ENCODE measurements around the gene APOBEC3H.
"Not testable (repeated sequence)": the region's sequence is repeated elsewhere in the genome, so short reads cannot be mapped to it uniquely, and the experiment has no call there.

Gene APOBEC3H

DNA sequence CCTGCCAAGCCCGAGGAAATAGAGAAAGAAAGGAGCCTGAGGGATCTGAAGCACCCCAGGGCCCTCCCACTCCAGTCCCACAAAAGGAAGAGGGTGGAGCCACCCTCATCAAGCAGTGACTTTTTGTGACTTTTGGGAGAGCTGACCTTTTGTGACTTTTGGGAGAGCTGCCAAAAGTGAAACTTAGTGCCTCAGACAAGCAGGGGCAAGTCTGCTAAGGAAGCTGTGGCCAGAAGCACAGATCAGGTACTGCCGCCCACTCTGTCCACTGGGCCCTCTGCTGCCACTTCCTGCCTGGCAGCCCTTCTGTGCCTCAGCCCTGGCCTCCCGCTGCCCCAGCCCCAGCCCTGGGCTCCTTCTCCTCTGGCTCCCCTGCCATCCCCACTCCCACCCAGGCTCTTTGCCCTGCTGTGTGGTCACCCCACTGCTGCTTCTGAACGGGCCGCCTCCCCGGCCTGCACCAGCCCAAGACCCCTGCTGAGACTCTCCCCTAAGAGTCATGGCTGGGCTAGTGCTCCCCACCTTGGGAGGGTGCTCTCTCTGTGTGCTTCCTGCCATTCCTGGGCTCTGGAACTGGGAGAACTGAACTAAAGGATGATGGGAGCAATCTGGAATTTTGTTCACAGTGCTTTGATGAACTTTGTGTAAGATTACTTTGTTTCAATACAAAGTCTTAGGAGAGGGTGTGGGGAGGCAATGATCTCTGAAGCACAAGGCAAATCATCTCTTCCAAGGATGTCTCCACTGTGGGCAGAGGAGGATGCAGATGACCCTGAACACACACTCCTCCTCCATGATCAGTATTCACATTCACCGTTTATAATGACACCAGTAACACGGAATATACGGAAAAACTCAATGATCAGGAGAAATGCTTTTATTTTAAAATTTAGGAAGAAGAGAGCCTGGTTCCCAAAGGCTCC, at the start of gene APOBEC3H:
Gene APOBEC3H (plus strand): TSS at position 147 of the 923 bp plus-strand sequence. CDS start 3,035 bp downstream, outside the sequence.
- no peak for FAIRE-seq

GRCh38 chr22:39049486-39049885, 47.6 kb upstream of the APOBEC3H start:
- FAIRE-seq = not testable (repeated sequence)

DNA sequence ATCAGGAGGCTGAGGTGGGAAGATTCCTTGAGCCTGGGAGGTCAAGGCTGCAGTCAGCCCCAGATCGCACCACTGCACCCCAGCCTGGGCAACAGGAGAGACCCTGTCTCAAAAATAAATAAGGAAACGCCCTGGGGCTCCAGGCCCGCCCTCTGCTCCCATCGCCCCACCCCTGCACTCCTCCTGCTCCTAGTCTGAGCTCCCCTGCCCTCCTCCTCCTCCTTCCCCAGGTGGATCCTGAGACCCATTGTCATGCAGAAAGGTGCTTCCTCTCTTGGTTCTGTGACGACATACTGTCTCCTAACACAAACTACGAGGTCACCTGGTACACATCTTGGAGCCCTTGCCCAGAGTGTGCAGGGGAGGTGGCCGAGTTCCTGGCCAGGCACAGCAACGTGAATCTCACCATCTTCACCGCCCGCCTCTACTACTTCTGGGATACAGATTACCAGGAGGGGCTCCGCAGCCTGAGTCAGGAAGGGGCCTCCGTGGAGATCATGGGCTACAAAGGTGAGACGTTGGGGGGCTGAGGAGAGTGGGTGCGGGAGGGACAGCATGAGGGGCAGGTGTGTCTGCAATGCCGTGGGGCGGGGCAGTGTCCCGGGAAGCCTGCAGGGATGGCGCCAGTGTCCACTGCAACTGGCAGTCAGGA, 45.1 kb upstream of the APOBEC3H start:
- FAIRE-seq = not testable (repeated sequence)

DNA sequence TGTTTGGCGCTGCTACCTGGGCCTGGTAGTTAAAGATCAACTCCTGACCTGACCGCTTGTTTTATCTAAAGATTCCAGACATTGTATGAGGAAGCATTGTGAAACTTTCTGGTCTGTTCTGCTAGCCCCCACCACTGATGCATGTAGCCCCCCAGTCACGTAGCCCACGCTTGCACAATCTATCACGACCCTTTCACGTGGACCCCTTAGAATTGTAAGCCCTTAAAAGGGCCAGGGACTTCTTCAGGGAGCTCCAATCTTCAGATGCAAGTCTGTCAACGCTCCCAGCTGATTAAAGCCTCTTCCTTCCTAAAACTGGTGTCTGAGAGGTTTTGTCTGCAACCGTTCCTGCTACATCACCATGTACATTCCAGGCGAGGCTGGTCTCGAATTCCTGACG, 41.4 kb upstream of the APOBEC3H start:
- FAIRE-seq = no peak

- not testable (repeated sequence) for FAIRE-seq
Measured at GRCh38 chr22:39061290-39061689, 35.8 kb upstream of the APOBEC3H start.

DNA sequence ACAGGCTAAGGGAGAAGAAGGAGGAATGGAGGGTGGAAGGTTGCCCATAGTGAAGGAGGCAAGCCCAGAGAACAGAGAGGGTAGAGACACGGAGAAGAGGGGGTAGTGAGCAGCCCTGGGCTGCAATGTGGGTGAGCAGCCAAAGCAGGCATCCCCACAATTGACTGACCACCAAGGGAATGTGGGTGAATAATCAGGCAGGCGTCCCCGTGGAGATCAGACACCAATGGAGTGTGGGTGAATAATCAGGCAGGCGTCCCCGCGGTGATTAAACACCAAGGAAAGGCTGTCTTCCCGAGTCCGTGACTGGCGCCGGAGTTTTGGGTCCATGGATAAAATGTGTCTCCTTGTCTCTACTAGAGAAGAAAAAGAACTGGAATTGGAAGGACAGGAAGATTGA, 35.1 kb upstream of the APOBEC3H start:
- not testable (repeated sequence) for FAIRE-seq

DNA sequence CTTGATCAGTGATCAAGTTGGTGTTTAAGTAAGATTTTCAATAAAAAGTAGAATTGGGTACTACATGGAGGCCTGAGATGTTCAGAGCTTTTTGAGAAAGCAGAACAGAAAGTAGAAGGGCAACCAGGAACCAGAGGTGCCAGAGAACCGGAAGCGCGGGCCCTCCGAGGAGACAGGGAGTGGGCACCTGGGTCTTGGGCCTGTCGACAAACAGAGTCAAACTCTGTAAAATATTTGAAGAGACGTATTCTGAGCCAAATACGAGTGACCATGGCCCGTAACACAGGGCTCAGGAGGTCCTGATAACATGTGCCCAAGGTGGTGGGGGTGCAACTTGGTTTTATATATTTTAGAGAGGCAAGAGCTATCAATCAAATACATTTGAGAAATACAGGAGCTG, 33.1 kb upstream of the APOBEC3H start:
- FAIRE-seq = not testable (repeated sequence)

- FAIRE-seq = not testable (repeated sequence)
Measured at GRCh38 chr22:39066442-39067276, 30.4 kb upstream of the APOBEC3H start.

- no peak for FAIRE-seq
Measured at GRCh38 chr22:39068033-39068785, 28.8 kb upstream of the APOBEC3H start.

- FAIRE-seq = no peak
Measured at GRCh38 chr22:39070186-39070585, 26.9 kb upstream of the APOBEC3H start.

DNA sequence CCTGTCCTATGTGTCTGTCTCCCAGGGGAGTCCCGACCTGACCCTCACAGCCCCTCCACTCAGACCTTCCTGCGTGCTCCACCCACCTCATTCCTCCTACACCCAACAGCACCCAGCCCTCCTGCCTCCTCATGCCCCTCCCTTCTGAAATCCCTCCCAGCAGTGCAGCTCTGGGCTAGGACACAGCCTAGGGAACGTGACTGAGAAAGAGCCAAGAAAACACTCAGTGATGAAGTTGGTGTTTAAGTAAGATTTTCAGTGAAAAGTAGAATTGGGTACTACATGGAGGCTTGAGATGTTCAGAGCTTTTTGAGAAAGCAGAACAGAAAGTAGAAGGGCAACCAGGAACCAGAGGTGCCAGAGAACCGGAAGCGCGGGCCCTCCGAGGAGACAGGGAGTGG, 24.5 kb upstream of the APOBEC3H start:
- FAIRE-seq = not testable (repeated sequence)

DNA sequence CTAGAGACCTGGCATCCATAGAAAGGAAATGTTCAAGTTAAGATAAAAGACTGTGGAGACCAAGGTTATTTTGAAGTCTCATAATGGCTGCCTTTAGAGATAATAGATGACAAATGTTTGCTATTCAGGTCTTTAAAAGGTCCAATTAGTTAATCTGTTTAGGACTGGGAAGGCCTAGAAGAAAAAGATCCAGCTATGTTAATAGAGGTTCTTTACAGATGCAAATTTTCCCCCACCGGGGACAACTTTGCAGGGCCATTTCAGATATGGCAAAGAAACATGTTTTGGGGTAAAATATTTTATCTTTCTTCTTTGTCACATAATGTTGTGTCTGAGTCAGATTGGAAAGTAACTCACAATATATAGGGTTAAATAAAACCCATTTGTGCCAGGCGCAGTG, 23.1 kb upstream of the APOBEC3H start:
- no peak for FAIRE-seq

DNA sequence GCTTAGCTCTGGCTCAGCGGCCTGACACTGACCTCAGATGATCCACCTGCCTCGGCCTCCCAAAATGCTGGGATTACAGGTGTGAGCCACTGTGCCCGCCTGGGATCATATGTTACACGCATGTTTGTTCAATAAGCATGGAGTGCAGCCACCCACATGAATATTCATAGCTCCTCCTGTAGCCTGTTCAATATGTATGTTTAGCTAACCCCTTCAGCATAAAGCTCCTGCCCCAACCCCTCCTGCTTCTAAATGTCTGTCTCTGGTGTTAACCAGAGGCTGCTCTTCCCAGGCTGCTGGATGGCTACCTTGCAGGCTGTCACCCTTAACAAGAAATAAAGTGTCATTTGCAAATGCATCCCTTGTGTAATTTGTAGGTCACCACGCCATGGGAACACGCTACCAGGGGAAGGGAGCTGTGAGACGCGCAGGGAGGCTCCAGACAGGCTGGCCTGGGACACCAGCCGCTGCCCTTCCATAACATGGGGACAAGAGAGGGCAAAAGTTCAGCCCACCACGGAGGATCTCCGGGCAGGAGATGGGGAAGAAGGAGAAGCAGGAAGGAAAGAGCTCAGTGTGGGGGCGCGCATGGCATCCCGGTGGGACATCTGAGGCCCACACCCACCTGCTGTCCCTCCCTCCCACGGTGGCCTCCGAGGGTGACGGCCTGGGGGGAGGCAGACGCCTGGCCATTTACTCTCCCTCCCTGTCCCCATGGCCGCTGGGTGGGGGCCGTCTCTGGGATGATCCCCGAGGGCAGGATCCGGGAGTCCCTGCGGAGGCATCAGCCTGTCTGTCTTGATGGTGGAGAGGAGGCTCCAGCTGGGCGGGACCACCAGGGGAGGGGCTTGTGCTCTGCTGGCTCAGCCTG, 20.7 kb upstream of the APOBEC3H start:
- FAIRE-seq = not testable (repeated sequence)

DNA sequence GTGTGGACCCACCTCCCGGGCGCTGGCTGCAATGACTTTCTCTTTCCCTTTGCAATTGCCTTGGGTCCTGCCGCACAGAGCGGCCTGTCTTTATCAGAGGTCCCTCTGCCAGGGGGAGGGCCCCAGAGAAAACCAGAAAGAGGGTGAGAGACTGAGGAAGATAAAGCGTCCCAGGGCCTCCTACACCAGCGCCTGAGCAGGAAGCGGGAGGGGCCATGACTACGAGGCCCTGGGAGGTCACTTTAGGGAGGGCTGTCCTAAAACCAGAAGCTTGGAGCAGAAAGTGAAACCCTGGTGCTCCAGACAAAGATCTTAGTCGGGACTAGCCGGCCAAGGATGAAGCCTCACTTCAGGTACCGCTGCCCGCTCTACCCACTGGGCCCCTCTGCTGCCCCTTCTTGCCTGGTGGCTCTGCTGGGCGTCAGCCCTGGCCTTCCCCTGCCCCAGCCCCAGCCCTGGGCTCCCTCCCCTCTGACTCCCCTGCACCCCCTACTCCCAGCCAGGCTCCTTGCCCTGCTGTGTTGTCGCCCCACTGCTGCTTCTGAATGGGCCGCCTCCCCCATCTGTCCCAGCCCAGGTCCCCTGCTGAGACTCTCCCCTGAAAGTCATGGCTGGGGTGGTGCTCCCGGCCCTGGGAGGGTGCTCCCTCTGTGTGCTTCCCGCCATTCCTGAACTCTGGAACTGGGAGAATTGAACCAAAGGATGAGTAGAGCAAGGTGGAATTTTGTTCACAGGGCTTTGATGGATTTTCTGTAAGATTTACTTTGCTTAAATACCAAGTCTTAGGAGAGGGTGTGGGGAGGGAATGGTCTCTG, 19.8 kb upstream of the APOBEC3H start, which contains the start of gene APOBEC3G:
Gene APOBEC3G (plus strand): TSS at position 250 of the 815 bp plus-strand sequence. CDS start 87 bp downstream, at position 337.
- FAIRE-seq = not testable (repeated sequence)

- FAIRE-seq = not testable (repeated sequence)
Measured at GRCh38 chr22:39077912-39078311, 19.1 kb upstream of the APOBEC3H start.

DNA sequence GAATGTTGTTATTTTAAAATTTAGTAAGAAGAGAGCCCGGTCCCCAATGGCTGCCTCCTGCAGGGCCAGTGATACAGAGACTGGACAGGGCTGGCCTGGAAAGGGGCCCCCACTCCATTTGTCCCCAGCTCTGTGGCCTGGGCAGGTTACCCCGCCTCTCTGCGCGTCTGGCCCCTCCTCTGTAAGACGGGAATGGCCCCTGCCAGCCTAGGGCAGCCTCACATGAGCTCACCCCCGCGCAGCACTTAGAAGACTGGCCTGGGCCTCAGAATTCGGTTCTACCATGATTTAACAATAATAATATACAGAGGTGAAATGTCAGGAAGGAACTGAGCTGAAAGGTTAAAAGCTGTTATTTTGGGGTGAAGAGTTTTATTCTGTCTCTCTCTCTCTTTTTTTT, 18.7 kb upstream of the APOBEC3H start:
- no peak for FAIRE-seq

- FAIRE-seq = not testable (repeated sequence)
Measured at GRCh38 chr22:39079054-39079637, 17.9 kb upstream of the APOBEC3H start.

DNA sequence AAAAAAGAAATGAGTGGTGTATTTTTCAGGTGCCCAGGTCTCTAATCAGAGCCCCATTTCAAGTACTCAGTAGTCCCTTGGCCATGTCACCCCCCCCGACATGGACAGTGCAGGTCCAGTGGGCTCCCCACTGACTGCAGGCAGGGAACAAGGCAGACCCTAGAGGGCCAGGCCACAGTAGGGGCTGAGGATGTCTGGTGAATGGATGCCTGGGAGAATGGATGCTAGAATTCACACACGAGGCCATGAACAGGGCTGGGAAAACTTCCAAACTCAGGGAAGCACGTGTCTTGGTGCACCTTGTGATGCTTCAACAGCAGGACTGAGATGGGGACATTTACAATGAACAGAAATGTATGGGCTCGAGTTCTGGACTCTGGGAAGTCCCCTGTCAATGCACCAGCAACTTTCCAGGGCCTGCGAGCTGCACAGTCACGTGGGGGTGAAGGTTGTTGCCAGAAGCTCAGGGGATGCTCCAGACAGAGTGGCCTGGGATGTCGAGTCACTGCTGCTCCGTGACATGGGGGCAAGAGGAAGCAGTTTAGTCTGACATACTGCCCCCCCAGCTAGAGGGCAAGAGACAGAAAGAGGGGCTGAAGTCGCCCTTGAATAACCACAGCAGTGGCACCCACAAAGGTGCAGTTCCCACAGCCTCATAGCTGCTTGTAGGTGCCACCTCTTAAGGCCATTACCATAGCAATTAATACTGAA, 16.8 kb upstream of the APOBEC3H start:
- FAIRE-seq = no peak

GRCh38 chr22:39081016-39081415, 16.0 kb upstream of the APOBEC3H start:
- no peak for FAIRE-seq

All from islet of Langerhans (tissue), 1 donor.